ENCODE measurements around the gene KCNH2.

DNA sequence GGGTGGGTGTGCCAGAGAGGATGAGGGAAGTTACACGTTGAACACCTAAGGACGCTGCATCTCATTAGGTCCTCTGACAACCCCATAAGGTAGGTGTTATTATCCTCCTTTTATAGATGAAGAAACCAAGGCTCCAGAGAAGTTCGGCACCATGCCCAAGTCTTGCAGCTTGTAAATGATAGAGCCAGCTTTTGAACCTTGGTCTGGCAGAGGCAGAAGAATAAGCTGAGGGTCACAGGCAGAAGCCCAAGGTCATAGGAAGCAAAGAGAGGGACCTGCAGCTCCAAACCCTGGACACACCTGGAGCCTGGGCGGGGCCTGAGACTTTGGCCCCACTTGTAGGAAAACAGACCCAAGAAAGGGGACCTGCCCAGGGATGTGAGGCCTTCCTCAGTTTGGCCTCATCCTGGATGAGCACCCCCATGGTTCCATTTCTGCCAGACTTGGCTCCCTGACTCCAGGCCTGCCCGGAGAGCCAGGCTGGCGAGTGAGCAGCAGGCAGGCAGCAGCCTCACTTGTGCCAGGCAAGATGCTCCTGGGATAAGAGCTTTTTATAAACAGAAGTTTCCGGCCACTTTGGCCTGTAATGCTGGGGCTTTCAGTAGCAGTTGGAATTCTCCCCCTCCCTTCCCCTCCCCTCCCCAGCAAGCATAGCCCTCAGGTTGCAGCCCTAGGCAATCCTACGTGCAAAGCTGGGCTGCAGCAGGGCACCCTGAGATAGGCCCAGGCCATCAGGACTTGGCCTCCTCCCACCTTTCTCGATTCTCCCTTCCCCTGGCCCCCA lies 2.4 kb downstream of the KCNH2 start:
- TF ChIP-seq, protein P1, sequence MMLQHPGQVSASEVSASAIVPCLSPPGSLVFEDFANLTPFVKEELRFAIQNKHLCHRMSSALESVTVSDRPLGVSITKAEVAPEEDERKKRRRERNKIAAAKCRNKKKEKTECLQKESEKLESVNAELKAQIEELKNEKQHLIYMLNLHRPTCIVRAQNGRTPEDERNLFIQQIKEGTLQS (CRISPR knock-in tag; conservative IDR thresholded peaks at IDR 0.05), result no peak
- TF ChIP-seq JUN (CRISPR knock-in tag; IDR thresholded peaks at IDR 0.05) (no peak), ZNF138 (CRISPR knock-in tag; conservative IDR thresholded peaks at IDR 0.05) (no peak), SMAD4 (CRISPR knock-in tag; IDR thresholded peaks at IDR 0.05) (no peak), OVOL2 (CRISPR knock-in tag; IDR thresholded peaks at IDR 0.05; ENCODE audit: borderline replicate concordance) (no peak)
- TF ChIP-seq, protein P2, sequence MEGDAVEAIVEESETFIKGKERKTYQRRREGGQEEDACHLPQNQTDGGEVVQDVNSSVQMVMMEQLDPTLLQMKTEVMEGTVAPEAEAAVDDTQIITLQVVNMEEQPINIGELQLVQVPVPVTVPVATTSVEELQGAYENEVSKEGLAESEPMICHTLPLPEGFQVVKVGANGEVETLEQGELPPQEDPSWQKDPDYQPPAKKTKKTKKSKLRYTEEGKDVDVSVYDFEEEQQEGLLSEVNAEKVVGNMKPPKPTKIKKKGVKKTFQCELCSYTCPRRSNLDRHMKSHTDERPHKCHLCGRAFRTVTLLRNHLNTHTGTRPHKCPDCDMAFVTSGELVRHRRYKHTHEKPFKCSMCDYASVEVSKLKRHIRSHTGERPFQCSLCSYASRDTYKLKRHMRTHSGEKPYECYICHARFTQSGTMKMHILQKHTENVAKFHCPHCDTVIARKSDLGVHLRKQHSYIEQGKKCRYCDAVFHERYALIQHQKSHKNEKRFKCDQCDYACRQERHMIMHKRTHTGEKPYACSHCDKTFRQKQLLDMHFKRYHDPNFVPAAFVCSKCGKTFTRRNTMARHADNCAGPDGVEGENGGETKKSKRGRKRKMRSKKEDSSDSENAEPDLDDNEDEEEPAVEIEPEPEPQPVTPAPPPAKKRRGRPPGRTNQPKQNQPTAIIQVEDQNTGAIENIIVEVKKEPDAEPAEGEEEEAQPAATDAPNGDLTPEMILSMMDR (IDR thresholded peaks at IDR 0.05), result no peak
- TF ChIP-seq, protein P3, sequence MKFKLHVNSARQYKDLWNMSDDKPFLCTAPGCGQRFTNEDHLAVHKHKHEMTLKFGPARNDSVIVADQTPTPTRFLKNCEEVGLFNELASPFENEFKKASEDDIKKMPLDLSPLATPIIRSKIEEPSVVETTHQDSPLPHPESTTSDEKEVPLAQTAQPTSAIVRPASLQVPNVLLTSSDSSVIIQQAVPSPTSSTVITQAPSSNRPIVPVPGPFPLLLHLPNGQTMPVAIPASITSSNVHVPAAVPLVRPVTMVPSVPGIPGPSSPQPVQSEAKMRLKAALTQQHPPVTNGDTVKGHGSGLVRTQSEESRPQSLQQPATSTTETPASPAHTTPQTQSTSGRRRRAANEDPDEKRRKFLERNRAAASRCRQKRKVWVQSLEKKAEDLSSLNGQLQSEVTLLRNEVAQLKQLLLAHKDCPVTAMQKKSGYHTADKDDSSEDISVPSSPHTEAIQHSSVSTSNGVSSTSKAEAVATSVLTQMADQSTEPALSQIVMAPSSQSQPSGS (CRISPR knock-in tag; IDR thresholded peaks at IDR 0.05; ENCODE audit: borderline replicate concordance, low read depth), result no peak

Data from WTC11 (cell line).